Keratinocyte (primary cell): ENCODE measurements around the gene GFPT2. TPM values are rescaled to one million over a fixed set of nuclear protein-coding genes. Genes with fewer than 3 reads are reported as not detected.

Experiments
- DNase-seq: peaks from one replicate; pipeline ENCODE4 v3.0.0-alpha.2; 2011; ENCODE audit warnings: low read depth, missing footprints, low spot score
- FAIRE-seq: peaks from 2 replicates; lab custom pipeline; 2011; peaks lifted over from hg19 to GRCh38; lab: Jason Lieb, UNC
- H2AFZ ChIP-seq: 2 replicates; pipeline ENCODE4 v1.6.0; 2012; ENCODE audit warnings: low read length, control low read depth, inconsistent platforms; ENCODE audit not compliant: control insufficient read depth
- H3K27ac ChIP-seq: 2 replicates; pipeline ENCODE4 v1.5.1; 2011; ENCODE audit warnings: low read length; ENCODE audit not compliant: control insufficient read depth, insufficient read depth
- H3K27me3 ChIP-seq: 3 replicates; pipeline ENCODE4 v1.6.0; 2011; ENCODE audit warnings: low read length; ENCODE audit not compliant: control insufficient read depth, insufficient read depth; ENCODE audit errors: extremely low read depth
- H3K36me3 ChIP-seq, 2 experiments: 2 replicates in 1 of 2; 3 replicates in 1 of 2; pipeline ENCODE4 v1.5.1; 2011; ENCODE audit warnings: low read length in 2 of 2, mild to moderate bottlenecking in 1 of 2; ENCODE audit not compliant: control insufficient read depth in 2 of 2, insufficient read depth in 2 of 2; ENCODE audit errors: extremely low read depth in 1 of 2
- H3K4me1 ChIP-seq: 3 replicates; pipeline ENCODE4 v1.5.1; 2011; ENCODE audit warnings: low read length; ENCODE audit not compliant: control insufficient read depth, insufficient read depth; ENCODE audit errors: extremely low read depth
- H3K4me2 ChIP-seq: 3 replicates; pipeline ENCODE4 v1.6.0; 2011; ENCODE audit warnings: low read depth, low read length; ENCODE audit not compliant: control insufficient read depth, insufficient read depth; ENCODE audit errors: extremely low read depth
- H3K4me3 ChIP-seq, 3 experiments: fragments of 200-600 bp in 1 of 3; sonication (generic) in 1 of 3; 2 replicates in 2 of 3; 3 replicates in 1 of 3; pipeline ENCODE4 v1.5.1; 2011 to 2016; ENCODE audit warnings: low read length in 3 of 3, mild to moderate bottlenecking in 3 of 3, control low read depth in 2 of 3, inconsistent platforms in 1 of 3, low read depth in 1 of 3, mixed read lengths in 1 of 3, mixed run types in 1 of 3, moderate library complexity in 1 of 3; ENCODE audit not compliant: control insufficient read depth in 2 of 3, insufficient read depth in 2 of 3; ENCODE audit errors: extremely low read depth in 1 of 3
- H3K79me2 ChIP-seq: 2 replicates; pipeline ENCODE4 v1.6.0; 2012; ENCODE audit warnings: low read length; ENCODE audit not compliant: control insufficient read depth, insufficient read depth
- H3K9ac ChIP-seq: 3 replicates; pipeline ENCODE4 v1.6.0; 2011; ENCODE audit warnings: low read length; ENCODE audit not compliant: control insufficient read depth, insufficient read depth; ENCODE audit errors: extremely low read depth
- H3K9me1 ChIP-seq: 3 replicates; pipeline ENCODE4 v1.6.0; 2011; ENCODE audit warnings: low read length; ENCODE audit not compliant: control insufficient read depth, insufficient read depth; ENCODE audit errors: extremely low read depth
- H3K9me3 ChIP-seq: 2 replicates; pipeline ENCODE4 v1.5.1; 2012; ENCODE audit warnings: low read depth, low read length; ENCODE audit not compliant: control insufficient read depth
- H4K20me1 ChIP-seq: 3 replicates; pipeline ENCODE4 v1.6.0; 2011; ENCODE audit warnings: low read length; ENCODE audit not compliant: control insufficient read depth, insufficient read depth; ENCODE audit errors: extremely low read depth
- CTCF ChIP-seq, 3 experiments: IDR thresholded peaks in 1 of 3; conservative IDR thresholded peaks in 1 of 3; optimal IDR thresholded peaks in 1 of 3; 2 replicates in 2 of 3; 3 replicates in 1 of 3; pipeline versions ENCODE3 to v1.5.1; 2011; ENCODE audit warnings: low read length in 3 of 3, mild to moderate bottlenecking in 3 of 3, moderate library complexity in 2 of 3, control low read depth in 1 of 3, inconsistent platforms in 1 of 3; ENCODE audit not compliant: insufficient read depth in 2 of 3; ENCODE audit errors: extremely low read depth in 1 of 3
- EZH2 ChIP-seq: IDR thresholded peaks from one replicate; pipeline ENCODE4 v1.6.1; 2012; ENCODE audit warnings: inconsistent platforms, mild to moderate bottlenecking, low read length, moderate library complexity
- dilution Hi-C: fragments of 300-500 bp; cut with MboI; formaldehyde crosslinking; loops from one replicate; pipeline ENCODE4 v1.7.0; 2020; ENCODE audit warnings: low sequenced_read_pairs; ENCODE audit not compliant: extremely low pct_ligation_motif_present
- polyA plus RNA-seq, 5 experiments: library from polyadenylated mRNA; depleted of rRNA in 3 of 5; stranded (reverse) in 3 of 5; stranded (forward) in 1 of 5; unstranded in 1 of 5; fragments of >200 nt; gene quantifications; 1 replicate in 1 of 5; 2 replicates in 3 of 5; 3 replicates in 1 of 5; pipeline versions ENCODE4 v1.2.1 to v1.2.3, GENCODE V29; 2011 to 2012; ENCODE audit warnings: missing spikeins in 2 of 5, low read depth in 1 of 5, low replicate concordance in 1 of 5

Gene GFPT2
- polyA plus RNA-seq, 1 donor (not counting 4 experiments of a cell fraction or from before 2014, with no cell fraction given), result not detected

DNA sequence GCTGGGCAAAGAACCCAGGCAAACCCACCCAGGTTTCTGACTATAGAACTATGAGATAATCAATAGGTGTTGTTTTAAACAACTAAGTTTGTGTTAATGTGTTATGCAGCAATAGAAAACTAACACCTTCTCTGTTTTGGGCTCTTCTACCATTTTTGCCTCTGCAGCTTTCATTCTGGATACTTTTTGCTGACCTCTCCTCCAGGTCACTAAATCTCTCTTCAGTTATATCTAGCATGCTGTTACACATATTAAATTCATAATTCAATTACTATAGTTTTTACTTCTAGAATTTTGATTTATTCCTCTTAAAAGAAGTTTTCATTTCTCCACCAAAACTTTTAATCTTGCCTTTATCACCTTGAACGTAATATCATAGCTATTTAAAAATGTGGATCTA lies 78.4 kb downstream of the GFPT2 start:
- Histone ChIP-seq H3K27ac (no peak overlapping the region), H2AFZ (no peak overlapping the region), H3K4me1 (no peaks in the 10 kb centered on the region), H4K20me1 (no peaks in the 10 kb centered on the region), H3K36me3 (peaks cover 11 to 17% of the 10 kb centered on the region in 2 experiments), H3K4me3 (no peak overlapping the region), H3K27me3 (no peaks in the 10 kb centered on the region), H3K79me2 (no peaks in the 10 kb centered on the region), H3K4me2 (no peak overlapping the region), H3K9me1 (no peaks in the 10 kb centered on the region), H3K9me3 (peaks cover 7% of the 10 kb centered on the region), H3K9ac (no peak overlapping the region)
- dilution Hi-C loops, result no loop called here
- TF ChIP-seq CTCF (optimal IDR thresholded peaks at IDR 0.05 in 1 of 3, IDR thresholded peaks at IDR 0.05 in 1 of 3, conservative IDR thresholded peaks at IDR 0.05 in 1 of 3; ENCODE audit: extremely low read depth in 1 of 3, insufficient read depth in 2 of 3, low read length in 3 of 3), result no peak
- TF ChIP-seq EZH2, result no peak
- FAIRE-seq (no peak), DNase-seq (no peak)

DNA sequence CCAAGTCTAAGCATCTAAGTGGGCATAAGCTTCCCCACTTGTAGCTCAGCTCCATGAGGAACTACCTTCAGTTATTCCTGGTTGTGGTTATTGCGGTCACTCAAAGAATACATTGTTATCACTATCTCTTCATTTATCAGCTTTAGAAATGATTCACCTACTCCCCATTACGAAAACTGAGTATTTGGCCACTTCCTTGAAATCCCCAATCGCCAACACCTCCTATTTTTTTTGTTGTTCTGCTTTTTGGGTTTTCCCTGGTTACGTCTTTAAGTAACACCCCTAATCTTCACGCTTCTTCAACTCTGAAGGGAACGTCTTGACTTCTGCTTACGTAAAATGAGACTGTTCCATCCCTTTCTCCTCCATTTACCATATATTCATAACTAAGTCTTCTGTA lies 81.9 kb downstream of the GFPT2 start:
- Histone ChIP-seq H3K27ac (no peak overlapping the region), H3K4me3 (no peak overlapping the region), H3K4me2 (no peak overlapping the region), H3K79me2 (no peaks in the 10 kb centered on the region), H3K27me3 (no peaks in the 10 kb centered on the region), H3K4me1 (no peaks in the 10 kb centered on the region), H3K9me3 (peaks cover 2% of the 10 kb centered on the region), H3K9me1 (no peaks in the 10 kb centered on the region), H3K36me3 (peaks cover 9 to 10% of the 10 kb centered on the region in 2 experiments), H2AFZ (no peak overlapping the region), H3K9ac (no peak overlapping the region), H4K20me1 (no peaks in the 10 kb centered on the region)
- DNase-seq (no peak), FAIRE-seq (no peak)
- no peak for TF ChIP-seq CTCF (optimal IDR thresholded peaks at IDR 0.05 in 1 of 3, IDR thresholded peaks at IDR 0.05 in 1 of 3, conservative IDR thresholded peaks at IDR 0.05 in 1 of 3; ENCODE audit: extremely low read depth in 1 of 3, insufficient read depth in 2 of 3, low read length in 3 of 3)
- no peak for TF ChIP-seq EZH2
- dilution Hi-C loops, result no loop called here
